H1 (cell line): ENCODE results near the gene CNGA2.

Experiments used
- CREB1 ChIP-seq: IDR thresholded peaks from 2 replicates; pipeline ENCODE4 v1.6.1; 2012; ENCODE audit warnings: inconsistent platforms
- EP300 ChIP-seq, 2 experiments: IDR thresholded peaks; 1 replicate in 1 of 2; 2 replicates in 1 of 2; pipeline ENCODE4 v1.6.1; 2011 to 2012; ENCODE audit warnings: low read depth in 2 of 2, low read length in 2 of 2, mild to moderate bottlenecking in 2 of 2, borderline replicate concordance in 1 of 2, inconsistent platforms in 1 of 2, moderate library complexity in 1 of 2
- KDM5A ChIP-seq: fragments of 200-600 bp; IDR thresholded peaks from 2 replicates; pipeline ENCODE4 v1.7.1; 2012; ENCODE audit warnings: mild to moderate bottlenecking, low read length, inconsistent platforms, mixed read lengths
- TCF12 ChIP-seq: IDR thresholded peaks from 2 replicates; pipeline ENCODE4 v1.6.1; 2011; ENCODE audit warnings: low read depth, mild to moderate bottlenecking, low read length
- YY1 ChIP-seq: IDR thresholded peaks from 2 replicates; pipeline ENCODE4 v1.6.1; 2011; ENCODE audit warnings: low read depth, mild to moderate bottlenecking, low read length
- TF ChIP-seq, protein P1 (sequence below), 3 experiments: IDR thresholded peaks; 1 replicate in 2 of 3; 2 replicates in 1 of 3; pipeline versions ENCODE4 v1.5.1 to v1.6.1; 2011; ENCODE audit warnings: low read length in 3 of 3, mild to moderate bottlenecking in 3 of 3, inconsistent platforms in 2 of 3, low read depth in 1 of 3, moderate library complexity in 1 of 3; ENCODE audit not compliant: insufficient read depth in 1 of 3; ENCODE audit errors: control extremely low read depth in 1 of 3
- TF ChIP-seq, protein P2 (sequence below): IDR thresholded peaks from 2 replicates; pipeline ENCODE4 v1.6.1; 2012; ENCODE audit warnings: inconsistent platforms

DNA sequence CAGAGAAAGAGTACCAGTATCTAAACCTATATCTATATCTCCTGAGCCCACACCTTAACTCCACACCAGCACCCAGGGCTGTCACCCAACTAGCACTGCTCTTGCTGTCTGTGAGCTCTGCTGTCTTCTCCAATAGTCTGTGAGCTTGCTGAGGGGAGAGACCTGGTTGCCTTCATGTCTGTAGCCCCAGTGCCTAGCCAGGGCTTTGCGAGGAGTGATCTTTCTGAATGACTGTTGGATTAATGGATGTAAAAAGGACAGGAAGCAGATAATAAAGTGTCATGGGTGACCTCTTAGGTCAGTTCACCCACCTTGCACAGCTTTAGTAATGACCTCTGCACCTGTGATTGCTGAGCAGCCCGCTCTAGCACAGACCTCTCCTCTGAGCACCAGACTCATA lies 30.5 kb downstream of the CNGA2 start:
- TF ChIP-seq EP300 (IDR thresholded peaks at IDR 0.05; ENCODE audit: borderline replicate concordance in 1 of 2, low read depth in 2 of 2, low read length in 2 of 2) (no peak), TCF12 (no peak), CREB1 (no peak), KDM5A (no peak), YY1 (no peak)
- TF ChIP-seq, protein P1, sequence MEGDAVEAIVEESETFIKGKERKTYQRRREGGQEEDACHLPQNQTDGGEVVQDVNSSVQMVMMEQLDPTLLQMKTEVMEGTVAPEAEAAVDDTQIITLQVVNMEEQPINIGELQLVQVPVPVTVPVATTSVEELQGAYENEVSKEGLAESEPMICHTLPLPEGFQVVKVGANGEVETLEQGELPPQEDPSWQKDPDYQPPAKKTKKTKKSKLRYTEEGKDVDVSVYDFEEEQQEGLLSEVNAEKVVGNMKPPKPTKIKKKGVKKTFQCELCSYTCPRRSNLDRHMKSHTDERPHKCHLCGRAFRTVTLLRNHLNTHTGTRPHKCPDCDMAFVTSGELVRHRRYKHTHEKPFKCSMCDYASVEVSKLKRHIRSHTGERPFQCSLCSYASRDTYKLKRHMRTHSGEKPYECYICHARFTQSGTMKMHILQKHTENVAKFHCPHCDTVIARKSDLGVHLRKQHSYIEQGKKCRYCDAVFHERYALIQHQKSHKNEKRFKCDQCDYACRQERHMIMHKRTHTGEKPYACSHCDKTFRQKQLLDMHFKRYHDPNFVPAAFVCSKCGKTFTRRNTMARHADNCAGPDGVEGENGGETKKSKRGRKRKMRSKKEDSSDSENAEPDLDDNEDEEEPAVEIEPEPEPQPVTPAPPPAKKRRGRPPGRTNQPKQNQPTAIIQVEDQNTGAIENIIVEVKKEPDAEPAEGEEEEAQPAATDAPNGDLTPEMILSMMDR (IDR thresholded peaks at IDR 0.05; ENCODE audit: control extremely low read depth in 1 of 3, insufficient read depth in 1 of 3, low read depth in 1 of 3, low read length in 3 of 3), result no peak
- TF ChIP-seq, protein P2, sequence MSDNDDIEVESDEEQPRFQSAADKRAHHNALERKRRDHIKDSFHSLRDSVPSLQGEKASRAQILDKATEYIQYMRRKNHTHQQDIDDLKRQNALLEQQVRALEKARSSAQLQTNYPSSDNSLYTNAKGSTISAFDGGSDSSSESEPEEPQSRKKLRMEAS, result no peak
